Retinal pigment epithelial cell (primary cell): ENCODE measurements around the gene MADD.

Source experiments
- DNase-seq: peaks from one replicate; pipeline ENCODE4 v3.0.0-alpha.2; 2010; ENCODE audit warnings: low read depth
- H3K4me3 ChIP-seq: 2 replicates; pipeline ENCODE4 v1.5.1; 2011; ENCODE audit warnings: mild to moderate bottlenecking, low read length, control low read depth, moderate library complexity
- CTCF ChIP-seq: conservative IDR thresholded peaks from 2 replicates; pipeline ENCODE4 v1.5.1; 2011; ENCODE audit warnings: low read depth, low read length, control low read depth, inconsistent platforms

The MADD gene

GRCh38 chr11:47274495-47275235 lies 4.7 kb downstream of the MADD start:
- H3K4me3 ChIP-seq, result no peak overlapping the region
- no peak for DNase-seq
- no peak for TF ChIP-seq CTCF

GRCh38 chr11:47276923-47277322 lies 7.0 kb downstream of the MADD start:
- H3K4me3 ChIP-seq, result no peak overlapping the region
- no peak for TF ChIP-seq CTCF
- no peak for DNase-seq

DNA sequence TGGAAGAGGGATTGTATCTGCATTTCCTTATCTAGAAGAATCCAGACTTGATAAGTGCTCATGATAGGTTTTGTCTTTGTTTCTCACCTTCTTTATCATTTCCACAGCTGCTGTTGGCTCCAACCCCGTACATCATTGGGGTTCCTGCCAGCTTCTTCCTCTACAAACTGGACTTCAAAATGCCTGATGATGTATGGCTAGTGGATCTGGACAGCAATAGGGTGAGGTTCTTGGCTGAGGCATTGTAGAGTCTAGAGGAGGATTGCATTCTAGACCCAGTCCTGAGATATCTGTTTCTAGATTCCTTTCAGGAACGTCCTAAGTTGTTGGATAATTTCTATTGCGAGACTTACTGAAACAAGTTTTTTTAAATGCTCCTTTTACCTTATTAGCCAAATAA lies 8.1 kb downstream of the MADD start:
- no peak for DNase-seq
- TF ChIP-seq CTCF, result no peak
- no peak overlapping the region for H3K4me3 ChIP-seq

GRCh38 chr11:47278769-47279168 lies 8.8 kb downstream of the MADD start:
- DNase-seq, result no peak
- H3K4me3 ChIP-seq, result no peak overlapping the region
- TF ChIP-seq CTCF, result no peak

GRCh38 chr11:47280099-47280498 lies 10.2 kb downstream of the MADD start:
- no peak for DNase-seq
- no peak for TF ChIP-seq CTCF

DNA sequence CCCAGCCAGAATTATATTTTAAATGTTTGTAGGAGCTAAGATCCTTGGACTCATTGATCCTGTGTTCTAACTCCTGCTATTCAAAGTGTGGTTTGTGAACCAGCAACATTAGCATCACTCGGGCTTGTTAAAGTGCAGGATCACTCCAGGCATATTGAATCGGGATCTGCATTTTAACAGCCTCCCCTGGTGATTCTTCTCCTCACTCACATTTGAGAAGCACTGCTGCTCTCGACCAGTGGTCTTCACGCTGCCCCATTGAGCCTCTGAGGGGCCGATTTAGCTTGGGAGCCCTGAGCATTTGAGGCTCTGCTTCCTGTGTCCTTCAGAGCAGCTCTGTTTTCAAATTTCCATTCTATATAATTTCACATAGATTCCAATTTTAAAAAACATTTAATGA lies 10.9 kb downstream of the MADD start:
- no peak for TF ChIP-seq CTCF

More at GRCh38 chr11:47280099-47280498, 10.2 kb downstream of the MADD start:
- no peak overlapping the region for H3K4me3 ChIP-seq

DNA sequence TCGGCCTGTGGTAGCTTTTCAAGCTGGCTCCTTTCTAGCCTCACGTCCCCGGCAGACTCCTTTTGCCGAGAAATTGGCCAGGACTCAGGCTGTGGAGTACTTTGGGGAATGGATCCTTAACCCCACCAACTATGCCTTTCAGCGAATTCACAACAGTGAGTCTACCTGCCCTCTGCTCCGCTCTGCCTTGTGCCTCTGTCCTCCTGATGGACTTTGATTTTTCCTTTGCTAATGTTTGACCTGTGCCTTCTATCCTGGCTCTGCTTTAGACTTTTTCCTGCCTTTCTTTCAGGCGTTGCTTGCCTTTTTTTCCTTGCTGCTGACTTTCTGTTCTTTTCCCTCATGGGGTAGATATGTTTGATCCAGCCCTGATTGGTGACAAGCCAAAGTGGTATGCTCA lies 12.5 kb downstream of the MADD start:
- H3K4me3 ChIP-seq, result no peak overlapping the region
- DNase-seq, result no peak
- no peak for TF ChIP-seq CTCF

More for the DNA sequence above, 10.9 kb downstream of the MADD start:
- no peak for DNase-seq
- no peak overlapping the region for H3K4me3 ChIP-seq
